Prostate gland (tissue), 2 donors: Measurements from ENCODE around the gene ZSWIM3.

Source experiments
- CTCF ChIP-seq, 4 experiments: fragments of 200-600 bp in 2 of 4; fragments of 450-650 bp in 2 of 4; sonication (generic) in 2 of 4; IDR thresholded peaks; 1 replicate in 3 of 4; 2 replicates in 1 of 4; pipeline ENCODE4 v1.5.1; 2016 to 2019; ENCODE audit warnings: antibody characterized with exemption in 4 of 4, mild to moderate bottlenecking in 2 of 4, moderate library complexity in 2 of 4
- POLR2AphosphoS5 ChIP-seq: sonication (generic); formaldehyde crosslinking; IDR thresholded peaks from one replicate; pipeline ENCODE4 v1.6.1; 2017; ENCODE audit warnings: antibody characterized with exemption

GRCh38 chr20:45913116-45913515, 55.7 kb downstream of the ZSWIM3 start:
- no peak for TF ChIP-seq CTCF (IDR thresholded peaks at IDR 0.05)
- TF ChIP-seq POLR2AphosphoS5 = no peak
